Epithelial cell of prostate (primary cell): ENCODE results near the gene PLB1.

Experiments used
- DNase-seq: peaks from one replicate; pipeline ENCODE4 v3.0.0-alpha.2; 2011; ENCODE audit warnings: low read depth, low spot score
- H3K27ac ChIP-seq: fragments of 450-650 bp; 2 replicates; pipeline ENCODE4 v1.5.1; 2017; ENCODE audit warnings: mild to moderate bottlenecking

PLB1 gene

GRCh38 chr2:28674713-28675068 lies 178.8 kb downstream of the PLB1 start:
- H3K27ac ChIP-seq: no peak overlapping the region
- DNase-seq: no peak

DNA sequence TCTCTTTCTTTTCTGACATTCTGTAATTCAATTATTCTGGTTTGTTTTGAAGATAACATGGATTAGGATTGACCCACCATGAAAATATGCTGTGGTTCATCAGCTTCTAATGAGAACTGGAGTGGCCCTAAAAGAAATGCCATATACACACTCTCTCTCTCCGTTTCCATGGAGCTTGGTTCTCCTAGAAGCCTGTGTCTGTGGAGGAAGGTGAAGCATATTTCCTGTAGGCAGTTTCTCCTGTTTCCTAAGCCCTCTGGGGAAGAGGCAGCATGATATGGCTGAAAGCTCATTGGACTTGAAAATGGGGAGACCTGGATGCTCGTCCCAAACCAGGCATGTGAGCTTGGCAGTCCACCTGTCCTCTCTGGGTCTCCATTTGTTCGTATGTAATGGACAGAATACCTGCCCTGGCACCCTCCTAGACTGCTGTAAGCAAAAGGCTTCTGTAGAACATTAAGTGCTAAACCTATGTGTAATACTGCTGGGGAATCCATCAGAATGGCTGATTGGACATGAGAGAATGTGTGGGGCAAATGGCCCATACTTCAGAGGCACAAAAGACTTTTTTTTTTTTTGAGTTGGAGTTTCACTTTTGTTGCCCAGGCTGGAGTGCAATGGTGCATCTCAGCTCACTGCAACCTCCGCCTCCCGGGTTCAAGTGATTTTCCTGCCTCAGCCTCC lies 180.4 kb downstream of the PLB1 start:
- H3K27ac ChIP-seq: no peak overlapping the region
- DNase-seq: no peak

DNA sequence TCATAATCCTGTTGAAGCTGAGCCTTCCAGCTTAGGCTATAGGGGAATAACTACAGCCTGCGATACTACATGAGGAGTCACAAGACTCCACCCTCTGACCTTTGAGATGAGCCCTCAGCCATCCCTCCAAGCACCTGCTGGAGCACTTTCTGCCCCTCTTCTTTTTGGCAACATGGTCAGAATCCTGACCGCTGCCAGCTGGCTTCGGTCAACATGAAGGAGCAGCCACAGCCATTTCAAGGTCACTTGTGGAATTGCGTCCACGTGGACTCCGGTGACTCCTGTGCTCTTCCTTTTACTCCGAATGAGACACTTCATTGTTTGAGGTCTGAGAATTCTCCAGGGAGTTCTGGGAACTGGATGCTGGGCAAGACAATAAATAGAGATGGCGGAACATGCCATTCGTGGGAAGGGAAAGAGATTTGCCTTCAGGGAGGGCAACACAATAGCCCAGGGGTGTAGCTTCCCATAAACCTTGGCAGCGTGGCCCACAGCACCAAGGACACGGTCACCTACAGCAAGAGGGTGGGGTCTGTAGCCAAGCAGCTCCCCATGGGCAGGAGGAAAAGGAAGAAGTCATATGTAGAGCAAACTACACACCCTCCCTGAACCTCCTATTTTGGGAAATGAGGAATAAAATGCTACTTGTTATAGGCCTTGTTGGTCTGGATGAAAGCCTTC lies 182.5 kb downstream of the PLB1 start:
- no peak for DNase-seq
- H3K27ac ChIP-seq: no peak overlapping the region

DNA sequence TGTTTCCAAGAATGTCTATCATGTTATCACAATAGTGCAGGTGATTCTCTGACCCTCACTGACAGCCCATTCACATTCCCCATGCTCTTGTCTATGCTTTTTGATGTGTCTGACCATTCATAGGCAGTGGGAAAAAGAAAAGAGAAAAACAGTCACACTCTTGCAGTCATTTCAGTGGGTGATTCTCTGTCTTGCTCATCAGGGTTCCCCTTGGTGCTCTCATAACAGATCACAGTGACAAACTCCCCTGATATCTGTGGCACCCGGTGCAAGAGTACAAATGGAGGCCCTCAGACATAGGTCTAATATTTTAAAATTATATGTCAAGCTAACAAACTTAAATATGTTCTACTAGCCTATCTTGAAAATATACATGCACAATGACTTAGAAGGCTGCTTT lies 183.1 kb downstream of the PLB1 start:
- H3K27ac ChIP-seq: no peak overlapping the region
- no peak for DNase-seq

GRCh38 chr2:28680657-28681056 lies 184.8 kb downstream of the PLB1 start:
- H3K27ac ChIP-seq: no peak overlapping the region
- DNase-seq: no peak

- peak overlapping the region; percentile 17 for H3K27ac ChIP-seq
- DNase-seq: no peak
These were observed 185.3 kb downstream of the PLB1 start for GRCh38 chr2:28681158-28681571.

GRCh38 chr2:28681606-28682005 lies 185.7 kb downstream of the PLB1 start:
- no peak for DNase-seq
- H3K27ac ChIP-seq: peak overlapping the region; percentile 17

DNA sequence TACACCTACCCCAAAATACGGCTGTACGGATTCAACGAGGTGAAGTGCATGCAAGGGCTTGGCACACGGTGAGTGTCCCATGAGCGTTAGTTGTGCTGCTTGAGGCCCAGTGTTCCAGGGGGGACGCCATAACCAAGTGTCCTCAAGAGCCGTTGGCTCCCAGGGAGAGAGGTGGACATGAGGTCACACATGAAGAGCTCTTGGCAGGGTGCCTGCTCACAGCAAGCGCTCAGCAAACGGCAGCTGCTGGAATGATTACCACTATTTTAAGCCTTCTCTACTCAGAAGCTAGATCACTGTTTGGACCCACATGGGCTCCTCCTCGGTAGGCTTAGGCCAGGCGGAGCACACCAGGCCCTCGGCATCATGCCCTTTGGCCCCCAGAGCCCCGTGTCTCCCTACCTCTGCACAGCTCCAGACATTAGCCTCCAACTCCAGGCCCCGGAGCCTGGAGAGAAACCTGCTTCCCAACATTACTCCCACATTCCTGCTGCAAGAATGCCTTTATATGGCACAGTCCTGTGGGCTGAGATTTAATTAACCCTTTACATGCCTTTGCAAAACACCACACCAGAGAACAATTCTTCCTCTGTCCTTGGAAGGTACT lies 187.3 kb downstream of the PLB1 start:
- DNase-seq: no peak
- no peak overlapping the region for H3K27ac ChIP-seq

GRCh38 chr2:28684142-28684858 lies 188.4 kb downstream of the PLB1 start:
- H3K27ac ChIP-seq: no peak overlapping the region
- no peak for DNase-seq

DNA sequence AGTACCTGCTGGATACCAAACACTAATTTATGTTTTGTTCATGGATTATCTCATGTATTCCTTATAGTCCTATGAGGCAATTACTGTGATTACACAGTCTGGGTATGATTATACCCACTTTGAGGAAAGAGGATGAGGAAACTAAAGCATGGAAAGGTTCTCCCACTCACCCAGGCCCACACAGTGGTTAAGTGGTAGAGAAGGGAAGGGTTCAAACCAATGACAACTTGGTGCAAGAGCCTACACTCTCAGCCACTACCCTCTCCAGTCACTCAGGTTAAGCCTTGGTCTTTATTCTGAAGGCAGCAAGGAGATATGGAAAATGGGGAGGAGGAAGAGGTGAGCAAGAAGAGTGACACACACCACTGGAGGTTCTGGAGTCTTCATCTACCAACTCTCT lies 191.3 kb downstream of the PLB1 start:
- DNase-seq: no peak
- H3K27ac ChIP-seq: no peak overlapping the region

GRCh38 chr2:28687640-28688385 lies 192.0 kb downstream of the PLB1 start:
- no peak overlapping the region for H3K27ac ChIP-seq
- DNase-seq: no peak

GRCh38 chr2:28688818-28689217 lies 193.0 kb downstream of the PLB1 start:
- H3K27ac ChIP-seq: no peak overlapping the region
- DNase-seq: no peak

DNA sequence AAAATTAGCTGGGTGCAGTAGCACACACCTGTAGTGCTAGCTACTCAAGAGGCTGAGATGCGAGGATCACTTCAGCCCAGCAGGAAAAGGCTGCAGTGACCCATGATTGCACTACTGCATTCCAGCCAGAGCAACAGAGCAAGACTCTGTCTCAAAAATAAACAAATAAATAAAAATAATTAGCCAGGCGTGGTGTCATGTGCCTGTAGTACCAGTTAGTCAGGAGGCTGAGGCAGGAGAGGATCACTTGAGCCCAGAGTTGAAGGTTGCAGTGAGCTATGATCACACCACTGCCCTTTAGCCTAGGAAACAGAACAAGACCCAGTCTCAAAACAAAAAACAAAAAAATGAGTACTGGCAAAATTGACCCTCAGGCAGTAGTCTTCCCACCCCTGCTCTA lies 193.9 kb downstream of the PLB1 start:
- DNase-seq: no peak
- no peak overlapping the region for H3K27ac ChIP-seq

- H3K27ac ChIP-seq: no peak overlapping the region
- no peak for DNase-seq
These were observed 196.6 kb downstream of the PLB1 start for GRCh38 chr2:28692411-28692810.

DNA sequence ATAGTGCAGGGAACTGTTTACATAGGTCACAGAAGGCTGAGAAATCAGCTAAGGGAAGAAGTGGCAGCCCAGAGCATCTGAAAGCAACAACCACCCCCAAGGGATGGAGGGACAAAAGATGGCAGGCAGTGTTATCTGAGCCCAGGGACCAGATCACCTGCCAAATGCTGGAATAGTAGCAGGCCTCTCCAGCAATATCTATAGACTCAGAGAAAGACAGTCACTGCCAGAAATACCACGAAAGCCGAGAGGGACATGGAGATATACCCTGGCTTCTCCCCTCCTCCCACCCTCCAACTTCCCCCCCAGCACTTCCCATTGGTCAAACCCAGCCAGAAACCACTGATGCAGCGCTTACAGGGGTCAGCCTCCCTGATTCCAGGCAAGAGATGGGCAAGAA lies 197.4 kb downstream of the PLB1 start:
- no peak for DNase-seq
- no peak overlapping the region for H3K27ac ChIP-seq
